ENCODE data around the gene FDXACB1.

- TF ChIP-seq CTCF (IDR thresholded peaks at IDR 0.05): no peak
- TF ChIP-seq ZFX (IDR thresholded peaks at IDR 0.05; ENCODE audit: borderline replicate concordance): no peak
Measured at GRCh38 chr11:111879637-111879960, 634 bp upstream of the FDXACB1 start.

Data from 22Rv1 (cell line).